HepG2 (cell line): Measurements from ENCODE around the gene NGEF. TPM values are rescaled to one million over a fixed set of nuclear protein-coding genes. Genes with fewer than 3 reads are reported as not detected.

ENCODE experiments used
- AGO2 ChIP-seq: fragments of 200-400 bp; formaldehyde crosslinking; optimal IDR thresholded peaks from 2 replicates; pipeline ENCODE3; 2017; ENCODE audit warnings: mild to moderate bottlenecking, low read depth, low read length, moderate library complexity
- CREBL2 ChIP-seq: sonication (generic); formaldehyde crosslinking; IDR thresholded peaks from 2 replicates; pipeline ENCODE4 v1.8.1; 2023; ENCODE audit warnings: missing genetic modification reagents, mild to moderate bottlenecking, borderline replicate concordance
- ELF1 ChIP-seq: sonication (generic); formaldehyde crosslinking; IDR thresholded peaks from 2 replicates; pipeline ENCODE4 v1.4.0; 2020; ENCODE audit warnings: missing genetic modification reagents
- ELF4 ChIP-seq: sonication (generic); formaldehyde crosslinking; IDR thresholded peaks from 2 replicates; pipeline ENCODE4 v1.5.0; 2020; ENCODE audit warnings: missing genetic modification reagents, mild to moderate bottlenecking, moderate library complexity, borderline replicate concordance
- ERF ChIP-seq: IDR thresholded peaks from 2 replicates; pipeline ENCODE4 v1.6.1; 2018; ENCODE audit warnings: missing biosample characterization, missing genetic modification reagents
- FOSL2 ChIP-seq: sonication (generic); formaldehyde crosslinking; IDR thresholded peaks from 2 replicates; pipeline ENCODE4 v1.4.0; 2020; ENCODE audit warnings: missing genetic modification reagents
- GABPB1 ChIP-seq: IDR thresholded peaks from 2 replicates; pipeline ENCODE4 v1.6.1; 2016; ENCODE audit warnings: mild to moderate bottlenecking, missing genetic modification reagents, moderate library complexity, missing compliant biosample characterization
- KDM5A ChIP-seq: fragments of 200-600 bp; sonication (generic); IDR thresholded peaks from 2 replicates; pipeline ENCODE4 v1.7.0; 2018; ENCODE audit warnings: antibody characterized with exemption, mild to moderate bottlenecking, low read length, borderline replicate concordance
- KLF13 ChIP-seq: sonication (generic); formaldehyde crosslinking; IDR thresholded peaks from 2 replicates; pipeline ENCODE4 v1.4.0; 2020; ENCODE audit warnings: mild to moderate bottlenecking, missing genetic modification reagents
- MAX ChIP-seq: IDR thresholded peaks from 2 replicates; pipeline ENCODE4 v1.6.1; 2012; ENCODE audit warnings: inconsistent platforms
- PAWR ChIP-seq: sonication (generic); formaldehyde crosslinking; IDR thresholded peaks from 2 replicates; pipeline ENCODE4 v1.4.0; 2020; ENCODE audit warnings: missing genetic modification reagents, mild to moderate bottlenecking, borderline replicate concordance
- TAF1 ChIP-seq: sonication (generic); formaldehyde crosslinking; IDR thresholded peaks from 2 replicates; pipeline ENCODE4 v1.4.0; 2020; ENCODE audit warnings: missing genetic modification reagents
- TCF12 ChIP-seq, 2 experiments: fragments of 450-650 bp in 1 of 2; sonication (generic) in 1 of 2; formaldehyde crosslinking in 1 of 2; IDR thresholded peaks; 2 replicates each; pipeline versions ENCODE4 v1.6.1 to v1.8.0; 2017 to 2022; ENCODE audit warnings: antibody characterized with exemption in 1 of 2, mild to moderate bottlenecking in 1 of 2, missing genetic modification reagents in 1 of 2, moderate library complexity in 1 of 2
- ZNF362 ChIP-seq: sonication (generic); formaldehyde crosslinking; IDR thresholded peaks from 2 replicates; pipeline ENCODE4 v1.4.0; 2020; ENCODE audit warnings: missing genetic modification reagents, mild to moderate bottlenecking, borderline replicate concordance
- ZNF484 ChIP-seq: sonication (generic); formaldehyde crosslinking; IDR thresholded peaks from 2 replicates; pipeline ENCODE4 v1.5.1; 2020; ENCODE audit warnings: mild to moderate bottlenecking, low read depth, missing genetic modification reagents, borderline replicate concordance
- ZNF605 ChIP-seq: sonication (generic); formaldehyde crosslinking; IDR thresholded peaks from 2 replicates; pipeline ENCODE4 v1.8.0; 2022; ENCODE audit warnings: mild to moderate bottlenecking, missing genetic modification reagents
- ZNF703 ChIP-seq: sonication (generic); formaldehyde crosslinking; IDR thresholded peaks from 2 replicates; pipeline ENCODE4 v1.5.1; 2020; ENCODE audit warnings: missing genetic modification reagents, mild to moderate bottlenecking, moderate library complexity, borderline replicate concordance
- polyA plus RNA-seq, 8 experiments: library from polyadenylated mRNA; depleted of rRNA in 3 of 8; stranded (reverse) in 7 of 8; unstranded in 1 of 8; fragments of >200 nt; fragmentation: Illumina TruSeq in 4 of 8; extraction: Trizol in 4 of 8; gene quantifications; 2 replicates each; pipeline versions ENCODE4 v1.2.1 to v1.2.3, GENCODE V29; 2011 to 2016; ENCODE audit warnings: low read depth in 4 of 8, missing spikeins in 1 of 8, mixed read lengths in 1 of 8; ENCODE audit not compliant: insufficient read depth in 1 of 8
- total RNA-seq, 5 experiments: library from RNA; depleted of rRNA; stranded (reverse); fragments of >200 nt; fragmentation: Illumina TruSeq; extraction: Trizol; gene quantifications; 2 replicates each; pipeline ENCODE4 v1.2.3, GENCODE V29; 2016; ENCODE audit warnings: low read depth in 1 of 5
- TF ChIP-seq, protein P1 (sequence below): sonication (generic); formaldehyde crosslinking; IDR thresholded peaks from 2 replicates; pipeline ENCODE4 v1.8.0; 2022; ENCODE audit warnings: mild to moderate bottlenecking, missing genetic modification reagents; ENCODE audit not compliant: insufficient replicate concordance
- TF ChIP-seq, protein P2 (sequence below): sonication (generic); formaldehyde crosslinking; IDR thresholded peaks from 2 replicates; pipeline ENCODE4 v1.4.0; 2020; ENCODE audit warnings: mild to moderate bottlenecking, missing genetic modification reagents
- TF ChIP-seq, protein P3 (sequence below): IDR thresholded peaks from 2 replicates; pipeline ENCODE4 v1.6.1; 2016; ENCODE audit warnings: missing compliant biosample characterization, missing genetic modification reagents, borderline replicate concordance
- TF ChIP-seq, protein P4 (sequence below): sonication (generic); formaldehyde crosslinking; IDR thresholded peaks from 2 replicates; pipeline ENCODE4 v1.4.0; 2020; ENCODE audit warnings: missing genetic modification reagents, borderline replicate concordance

The NGEF gene
- total and polyA plus RNA-seq, 2 of the 13 experiments (the other 11 are each of a cell fraction or from before 2014, with no cell fraction given), result 14.4 to 36.9 TPM

DNA sequence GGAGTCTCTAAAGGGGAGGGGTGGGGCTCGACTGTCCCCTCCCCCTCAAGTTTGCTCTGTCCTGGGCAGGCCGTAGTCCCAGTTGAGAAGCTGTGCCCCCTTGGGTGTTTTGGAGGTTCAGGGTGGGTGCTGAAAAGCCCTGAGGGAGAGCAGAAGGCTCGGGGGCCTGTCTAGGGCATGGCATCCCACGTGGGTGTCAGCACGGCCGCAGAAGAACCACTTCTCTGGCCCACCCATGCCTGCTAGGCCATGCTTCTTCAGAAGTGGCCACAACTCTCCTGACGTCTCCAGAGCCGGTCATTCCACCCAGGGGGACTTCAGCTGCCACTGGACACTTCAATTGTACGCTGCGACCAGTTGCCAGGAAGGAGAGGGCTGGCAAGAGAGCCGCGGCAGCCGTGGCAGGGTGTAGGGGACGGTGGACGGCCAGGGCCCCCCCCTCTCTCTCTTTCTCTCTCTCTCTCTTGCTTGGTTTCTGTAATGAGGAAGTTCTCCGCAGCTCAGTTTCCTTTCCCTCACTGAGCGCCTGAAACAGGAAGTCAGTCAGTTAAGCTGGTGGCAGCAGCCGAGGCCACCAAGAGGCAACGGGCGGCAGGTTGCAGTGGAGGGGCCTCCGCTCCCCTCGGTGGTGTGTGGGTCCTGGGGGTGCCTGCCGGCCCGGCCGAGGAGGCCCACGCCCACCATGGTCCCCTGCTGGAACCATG is 46.9 kb upstream of the NGEF start, which contains the start of gene INPP5D (continued):
- TF ChIP-seq GABPB1 (CRISPR knock-in tag) (peak; percentile 86), ZNF484 (CRISPR knock-in tag) (no peak), KLF13 (CRISPR knock-in tag) (no peak), KDM5A (0 out of 2 replicates have a peak, but pooled peaks have one; percentile 35), ZNF703 (CRISPR knock-in tag) (0 out of 2 replicates have a peak, but pooled peaks have one; percentile 54), FOSL2 (CRISPR knock-in tag) (peak; percentile 8; the same call in 1 of the 2 replicates), ZNF605 (0 out of 2 replicates have a peak, but pooled peaks have one; percentile 19), CREBL2 (CRISPR knock-in tag) (no peak), PAWR (CRISPR knock-in tag) (no peak), ERF (peak; percentile 32), TCF12 (IDR thresholded peaks at IDR 0.05) (no peak), TCF12 (CRISPR knock-in tag; IDR thresholded peaks at IDR 0.05) (0 out of 2 replicates have a peak, but pooled peaks have one; percentile 45), AGO2 (peak; percentile 42), MAX (peak; percentile 79), ZNF362 (CRISPR knock-in tag) (0 out of 2 replicates have a peak, but pooled peaks have one; percentile 8), TAF1 (peak; percentile 62), ELF1 (CRISPR knock-in tag) (peak; percentile 87), ELF4 (CRISPR knock-in tag) (no peak)
- TF ChIP-seq, protein P1, sequence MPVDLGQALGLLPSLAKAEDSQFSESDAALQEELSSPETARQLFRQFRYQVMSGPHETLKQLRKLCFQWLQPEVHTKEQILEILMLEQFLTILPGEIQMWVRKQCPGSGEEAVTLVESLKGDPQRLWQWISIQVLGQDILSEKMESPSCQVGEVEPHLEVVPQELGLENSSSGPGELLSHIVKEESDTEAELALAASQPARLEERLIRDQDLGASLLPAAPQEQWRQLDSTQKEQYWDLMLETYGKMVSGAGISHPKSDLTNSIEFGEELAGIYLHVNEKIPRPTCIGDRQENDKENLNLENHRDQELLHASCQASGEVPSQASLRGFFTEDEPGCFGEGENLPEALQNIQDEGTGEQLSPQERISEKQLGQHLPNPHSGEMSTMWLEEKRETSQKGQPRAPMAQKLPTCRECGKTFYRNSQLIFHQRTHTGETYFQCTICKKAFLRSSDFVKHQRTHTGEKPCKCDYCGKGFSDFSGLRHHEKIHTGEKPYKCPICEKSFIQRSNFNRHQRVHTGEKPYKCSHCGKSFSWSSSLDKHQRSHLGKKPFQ (CRISPR knock-in tag), result no peak
- TF ChIP-seq, protein P2, sequence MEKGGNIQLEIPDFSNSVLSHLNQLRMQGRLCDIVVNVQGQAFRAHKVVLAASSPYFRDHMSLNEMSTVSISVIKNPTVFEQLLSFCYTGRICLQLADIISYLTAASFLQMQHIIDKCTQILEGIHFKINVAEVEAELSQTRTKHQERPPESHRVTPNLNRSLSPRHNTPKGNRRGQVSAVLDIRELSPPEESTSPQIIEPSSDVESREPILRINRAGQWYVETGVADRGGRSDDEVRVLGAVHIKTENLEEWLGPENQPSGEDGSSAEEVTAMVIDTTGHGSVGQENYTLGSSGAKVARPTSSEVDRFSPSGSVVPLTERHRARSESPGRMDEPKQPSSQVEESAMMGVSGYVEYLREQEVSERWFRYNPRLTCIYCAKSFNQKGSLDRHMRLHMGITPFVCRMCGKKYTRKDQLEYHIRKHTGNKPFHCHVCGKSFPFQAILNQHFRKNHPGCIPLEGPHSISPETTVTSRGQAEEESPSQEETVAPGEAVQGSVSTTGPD (CRISPR knock-in tag), result peak; percentile 18; the same call in 1 of the 2 replicates
- TF ChIP-seq, protein P3, sequence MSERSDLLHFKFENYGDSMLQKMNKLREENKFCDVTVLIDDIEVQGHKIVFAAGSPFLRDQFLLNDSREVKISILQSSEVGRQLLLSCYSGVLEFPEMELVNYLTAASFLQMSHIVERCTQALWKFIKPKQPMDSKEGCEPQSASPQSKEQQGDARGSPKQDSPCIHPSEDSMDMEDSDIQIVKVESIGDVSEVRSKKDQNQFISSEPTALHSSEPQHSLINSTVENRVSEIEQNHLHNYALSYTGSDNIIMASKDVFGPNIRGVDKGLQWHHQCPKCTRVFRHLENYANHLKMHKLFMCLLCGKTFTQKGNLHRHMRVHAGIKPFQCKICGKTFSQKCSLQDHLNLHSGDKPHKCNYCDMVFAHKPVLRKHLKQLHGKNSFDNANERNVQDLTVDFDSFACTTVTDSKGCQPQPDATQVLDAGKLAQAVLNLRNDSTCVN, result 0 out of 2 replicates have a peak, but pooled peaks have one; percentile 23
- TF ChIP-seq, protein P4, sequence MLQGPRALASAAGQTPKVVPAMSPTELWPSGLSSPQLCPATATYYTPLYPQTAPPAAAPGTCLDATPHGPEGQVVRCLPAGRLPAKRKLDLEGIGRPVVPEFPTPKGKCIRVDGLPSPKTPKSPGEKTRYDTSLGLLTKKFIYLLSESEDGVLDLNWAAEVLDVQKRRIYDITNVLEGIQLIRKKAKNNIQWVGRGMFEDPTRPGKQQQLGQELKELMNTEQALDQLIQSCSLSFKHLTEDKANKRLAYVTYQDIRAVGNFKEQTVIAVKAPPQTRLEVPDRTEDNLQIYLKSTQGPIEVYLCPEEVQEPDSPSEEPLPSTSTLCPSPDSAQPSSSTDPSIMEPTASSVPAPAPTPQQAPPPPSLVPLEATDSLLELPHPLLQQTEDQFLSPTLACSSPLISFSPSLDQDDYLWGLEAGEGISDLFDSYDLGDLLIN (CRISPR knock-in tag), result no peak
